PC-3 (cell line): ENCODE results near the gene ARHGEF4.

Experiments used
- CTCF ChIP-seq: fragments of 300-600 bp; sonication (generic); conservative IDR thresholded peaks from 2 replicates; pipeline ENCODE4 v1.5.1; 2017; ENCODE audit warnings: antibody characterized with exemption, low read depth, mild to moderate bottlenecking, low read length
- EZH2 ChIP-seq: fragments of 300-600 bp; sonication (generic); IDR thresholded peaks from one replicate; pipeline ENCODE4 v1.6.1; 2017; ENCODE audit warnings: antibody characterized with exemption, mild to moderate bottlenecking, low read length; ENCODE audit not compliant: unreplicated experiment
- EZH2phosphoT487 ChIP-seq: fragments of 300-600 bp; sonication (generic); IDR thresholded peaks from 2 replicates; pipeline ENCODE4 v1.6.1; 2018; ENCODE audit warnings: mild to moderate bottlenecking, antibody characterized with exemption, low read length, borderline replicate concordance

GRCh38 chr2:130870161-130870485, 33.4 kb downstream of the ARHGEF4 start:
- no peak for TF ChIP-seq EZH2
- TF ChIP-seq CTCF: no peak
- TF ChIP-seq EZH2phosphoT487: no peak
